Adrenal gland (tissue), 12 donors: ENCODE data around the gene PPP1R12B. TPM values are rescaled to one million over a fixed set of nuclear protein-coding genes. Genes with fewer than 3 reads are reported as not detected.
"Not testable (repeated sequence)": the region's sequence is repeated elsewhere in the genome, so short reads cannot be mapped to it uniquely, and the experiment has no call there.

Experiments
- DNase-seq, 7 donors: peaks; one replicate each; pipeline ENCODE4 v3.0.0-alpha.2; 2019 to 2020
- H3K27ac ChIP-seq, 5 donors: fragments of 200-600 bp; sonication (generic) in 4 of 5; 1 replicate in 3 of 5; 2 replicates in 2 of 5; pipeline versions ENCODE4 v1.5.1 to v1.8.0; 2016 to 2020; ENCODE audit warnings: mild to moderate bottlenecking in 1 of 5
- H3K27me3 ChIP-seq: fragments of 200-600 bp; 2 replicates; pipeline ENCODE4 v1.8.0; 2021
- H3K36me3 ChIP-seq, 2 donors: fragments of 200-600 bp; replicated peaks in 1 of 2; 1 replicate in 1 of 2; 2 replicates in 1 of 2; pipeline versions ENCODE4 v1.5.1 to v1.8.0; 2018 to 2022
- H3K4me1 ChIP-seq, 2 donors: fragments of 200-600 bp; replicated peaks in 1 of 2; 1 replicate in 1 of 2; 2 replicates in 1 of 2; pipeline versions ENCODE4 v1.5.1 to v1.8.0; 2018 to 2021
- H3K4me3 ChIP-seq, 4 donors: fragments of 200-600 bp; sonication (generic) in 3 of 4; one replicate each; pipeline ENCODE4 v1.5.1; 2016 to 2018
- H3K9me3 ChIP-seq, 3 donors: fragments of 200-600 bp; sonication (generic) in 1 of 3; replicated peaks in 1 of 3; 1 replicate in 2 of 3; 2 replicates in 1 of 3; pipeline versions ENCODE4 v1.5.1 to v1.8.0; 2016 to 2021
- CTCF ChIP-seq, 6 experiments: fragments of 450-650 bp in 4 of 6; fragments of 200-600 bp in 2 of 6; sonication (generic) in 1 of 6; IDR thresholded peaks; 1 replicate in 5 of 6; 2 replicates in 1 of 6; pipeline versions ENCODE4 v1.5.1 to v1.8.0; 2016 to 2021; ENCODE audit warnings: antibody characterized with exemption in 6 of 6, mild to moderate bottlenecking in 2 of 6, moderate library complexity in 1 of 6
- POLR2A ChIP-seq, 2 donors: fragments of 450-650 bp; IDR thresholded peaks; one replicate each; pipeline ENCODE4 v1.6.1; 2017; ENCODE audit warnings: antibody characterized with exemption in 2 of 2, mild to moderate bottlenecking in 2 of 2, moderate library complexity in 1 of 2
- WGBS, 4 donors: extraction: QIAGEN DNeasy Blood & Tissue Kit in 2 of 4; methylation state at CpG; one replicate each; pipeline versions ENCODE4 v1.1.5 to v1.1.7; 2013 to 2017; 5-methylcytosine and 5-hydroxymethylcytosine counted together
- intact Hi-C, 2 donors: fragments of 100-400 bp; cut with DNase I; formaldehyde crosslinking; loops; one replicate each; pipeline versions ENCODE4 v1.14.1 to v1.15.0; 2022 to 2023
- polyA plus RNA-seq, 3 donors: library from polyadenylated mRNA; stranded (reverse); fragments of 200-250 nt in 2 of 3; fragments of 350-450 nt in 1 of 3; fragmentation: Illumina TruSeq in 1 of 3; extraction: RNeasy Lipid Tissue Mini Kit (QIAGEN cat#74804) in 1 of 3; gene quantifications; one replicate each; pipeline ENCODE4 v1.2.3, GENCODE V29; 2013 to 2014
- total RNA-seq, 9 donors: library from RNA; depleted of rRNA in 4 of 9; stranded (reverse); fragments of >200 nt in 4 of 9; fragments of 120-200 nt in 1 of 9; fragmentation: NEBNext Ultra II Directional in 1 of 9; extraction: Animal tissue kit (Norgen Biotek cat#: 25700) in 1 of 9; gene quantifications; one replicate each; pipeline versions ENCODE4 v1.1.0 to v1.2.4, GENCODE V29; 2013 to 2023
- donor health status: healthy with polysubstance abuse.
- donor health status: Bipolar disorder and iron deficiency.
- donor health status: DM: yes; HTN: yes; CAD: no.
- donor health status: DM: no; HTN: no; CAD: no.
- donor health status: DM: no; HTN: no; CAD: no.
- donor health status: DM: yes; HTN: yes; CAD: no.

PPP1R12B gene
- total and polyA plus RNA-seq, 12 donors = 3.0 to 43.9 (median 19.8) TPM

GRCh38 chr1:202631076-202631923 lies 282.8 kb downstream of the PPP1R12B start:
- Histone ChIP-seq H3K36me3 (no peaks in the 10 kb centered on the region), H3K9me3 (no peaks in the 10 kb centered on the region), H3K4me3 (no peak overlapping the region), H3K27ac (no peak overlapping the region), H3K4me1 (no peaks in the 10 kb centered on the region), H3K27me3 (no peaks in the 10 kb centered on the region)
- intact Hi-C loops = no loop called here
- WGBS, 4 donors = 62 to 68% (median 65%) methylated on average over 8 to 11 of the region's 11 CpGs
- no peak for TF ChIP-seq CTCF (IDR thresholded peaks at IDR 0.05)
- TF ChIP-seq POLR2A (IDR thresholded peaks at IDR 0.05) = no peak
- DNase-seq = no peak

GRCh38 chr1:202632241-202632640 lies 283.7 kb downstream of the PPP1R12B start:
- no peak for DNase-seq
- no peaks in the 10 kb centered on the region for H3K27me3 ChIP-seq
- WGBS, 4 donors = 81 to 91% (median 88%) methylated on average over 10 of the region's 10 CpGs
- intact Hi-C loops = no loop called here
- no peak overlapping the region for H3K4me3 ChIP-seq
- H3K36me3 ChIP-seq = no peaks in the 10 kb centered on the region
- no peak overlapping the region for H3K27ac ChIP-seq
- H3K4me1 ChIP-seq = no peaks in the 10 kb centered on the region
- TF ChIP-seq POLR2A (IDR thresholded peaks at IDR 0.05) (no peak), CTCF (IDR thresholded peaks at IDR 0.05) (no peak)
- H3K9me3 ChIP-seq = no peaks in the 10 kb centered on the region

GRCh38 chr1:202636171-202636570 lies 287.7 kb downstream of the PPP1R12B start:
- H3K27me3 ChIP-seq, H3K4me1 ChIP-seq, intact Hi-C loops, H3K36me3 ChIP-seq, H3K9me3 ChIP-seq, H3K4me3 ChIP-seq, H3K27ac ChIP-seq, DNase-seq: not testable (repeated sequence)
- WGBS, 4 donors = 51 to 64% (median 55%) methylated on average over 3 of the region's 3 CpGs

- H3K9me3 ChIP-seq, H3K27ac ChIP-seq, H3K4me1 ChIP-seq, H3K36me3 ChIP-seq, H3K27me3 ChIP-seq, DNase-seq, intact Hi-C loops, H3K4me3 ChIP-seq: not testable (repeated sequence)
- WGBS, 4 donors = 81 to 88% (median 87%) methylated on average over 10 to 16 of the region's 16 CpGs
These were observed 289.0 kb downstream of the PPP1R12B start for GRCh38 chr1:202637321-202638018.

GRCh38 chr1:202638019-202638700 lies 289.7 kb downstream of the PPP1R12B start:
- 71 to 83% (median 76%) methylated on average over 7 of the region's 7 CpGs for WGBS, 4 donors
- H3K27me3 ChIP-seq = peaks cover 12% of the 10 kb centered on the region
- intact Hi-C loops = no loop called here

GRCh38 chr1:202638701-202639305 lies 290.3 kb downstream of the PPP1R12B start:
- intact Hi-C loops, H3K36me3 ChIP-seq, H3K4me3 ChIP-seq, H3K9me3 ChIP-seq, H3K27ac ChIP-seq, DNase-seq: not testable (repeated sequence)
- WGBS, 4 donors = 83 to 87% (median 85%) methylated on average over 9 of the region's 9 CpGs
- Histone ChIP-seq H3K4me1 (peaks cover 0 to 14% of the 10 kb centered on the region in 2 donors), H3K27me3 (peaks cover 17% of the 10 kb centered on the region)

More at GRCh38 chr1:202638019-202638700, 289.7 kb downstream of the PPP1R12B start:
- no peak for DNase-seq
- Histone ChIP-seq H3K27ac (no peak overlapping the region), H3K4me1 (peaks cover 0 to 8% of the 10 kb centered on the region in 2 donors), H3K36me3 (no peaks in the 10 kb centered on the region), H3K4me3 (no peak overlapping the region), H3K9me3 (no peaks in the 10 kb centered on the region)
- TF ChIP-seq CTCF (IDR thresholded peaks at IDR 0.05) (no peak), POLR2A (IDR thresholded peaks at IDR 0.05) (no peak)
